GM18951 (cell line): ENCODE data around the gene WFS1.

Experiments
- POLR2A ChIP-seq: IDR thresholded peaks from 4 replicates; pipeline ENCODE4 v1.6.1; 2011; ENCODE audit warnings: mild to moderate bottlenecking; ENCODE audit not compliant: insufficient read length, insufficient read depth; ENCODE audit errors: extremely low read depth
- in situ Hi-C: fragments of 300-500 bp; cut with MboI; formaldehyde crosslinking; loops from one replicate; pipeline ENCODE4 v1.12.0; 2022; ENCODE audit warnings: low sequenced_read_pairs, mixed read lengths, inconsistent platforms; ENCODE audit not compliant: unreplicated experiment

Gene WFS1

DNA sequence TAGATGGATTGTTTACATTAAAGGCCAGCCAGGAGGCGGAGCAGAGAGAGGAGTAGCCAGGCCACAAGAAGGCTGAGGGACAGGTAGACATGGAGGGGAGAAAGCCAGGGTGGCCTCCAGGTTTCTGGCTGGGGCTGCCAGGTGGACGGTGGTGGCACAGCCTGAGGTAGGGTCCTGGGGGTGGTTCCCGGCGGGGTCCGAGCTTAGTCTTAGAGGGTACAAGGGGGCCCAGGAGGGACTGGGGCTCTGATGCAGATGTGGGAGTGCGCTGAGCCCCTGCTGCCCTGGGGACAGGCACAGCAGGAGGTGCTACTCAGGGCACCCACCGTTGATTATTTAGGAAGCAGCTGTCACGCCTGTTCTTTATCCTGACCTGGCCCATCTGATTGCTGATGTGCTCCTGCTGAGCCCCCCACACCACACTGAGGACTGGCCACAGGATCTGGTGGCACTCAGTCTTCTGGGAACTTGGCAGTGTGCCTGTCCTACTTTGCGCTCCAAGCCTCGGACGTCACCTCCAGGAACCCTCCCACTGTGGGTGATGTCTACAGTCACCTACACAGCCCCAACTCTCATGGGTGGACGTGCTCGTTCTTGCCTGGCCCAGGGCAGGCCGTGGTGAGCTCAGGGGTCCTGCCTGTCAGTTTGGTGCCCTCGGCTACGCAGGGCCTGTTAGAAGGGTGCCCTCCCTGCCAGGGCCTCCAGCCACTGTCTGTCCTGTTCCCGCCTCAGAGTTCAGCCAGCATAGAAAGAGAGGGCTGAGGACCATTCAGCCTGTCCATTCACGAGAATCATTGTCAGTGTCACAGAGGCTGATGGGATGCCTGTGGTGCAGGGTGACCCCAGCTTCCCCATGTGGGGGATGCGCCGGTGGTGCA is 12.0 kb downstream of the WFS1 start:
- no peak for TF ChIP-seq POLR2A
- in situ Hi-C loops: no loop called here

DNA sequence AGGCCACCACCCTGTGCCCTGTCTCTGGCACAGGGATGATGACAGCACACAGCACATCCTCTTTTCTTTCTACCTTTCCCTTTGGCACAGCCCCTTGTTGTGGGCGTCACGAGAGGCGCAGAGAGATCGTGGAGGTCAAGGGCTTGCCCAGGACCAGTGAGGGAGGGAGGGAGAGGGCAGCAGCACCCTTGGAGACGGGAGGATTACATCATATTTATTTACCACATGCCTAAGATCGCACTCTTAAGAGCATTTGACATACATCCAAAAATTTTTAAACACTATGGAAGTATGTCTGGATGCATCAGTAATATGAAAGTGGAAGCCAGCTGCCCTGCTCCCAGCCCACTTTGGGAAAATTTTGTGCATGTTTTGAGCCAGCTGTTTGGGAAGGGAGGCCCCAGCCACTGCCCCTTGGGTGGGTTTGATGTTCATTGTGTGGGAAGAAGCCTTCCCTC is 12.7 kb downstream of the WFS1 start:
- in situ Hi-C loops: no loop called here
- TF ChIP-seq POLR2A: no peak

DNA sequence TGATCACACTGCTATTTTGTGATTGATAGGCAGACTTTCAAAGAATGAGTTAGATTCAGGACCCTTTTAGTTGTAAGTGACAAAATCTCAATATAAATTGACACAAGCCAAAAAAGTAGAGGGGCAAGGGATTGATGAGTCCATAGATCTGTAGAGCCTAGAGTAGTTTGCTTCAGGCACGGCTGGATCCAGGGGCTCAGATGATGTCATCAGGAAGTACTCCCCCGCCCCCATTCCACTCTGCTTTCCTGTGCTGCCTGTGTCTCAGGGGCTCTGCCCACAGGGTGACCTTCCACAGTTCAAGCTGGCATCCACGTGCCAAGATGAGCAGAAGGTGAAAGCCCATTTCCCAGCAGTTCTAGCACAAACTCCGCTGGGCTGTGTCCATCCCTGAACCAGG is 13.6 kb downstream of the WFS1 start:
- no peak for TF ChIP-seq POLR2A
- in situ Hi-C loops: no loop called here

DNA sequence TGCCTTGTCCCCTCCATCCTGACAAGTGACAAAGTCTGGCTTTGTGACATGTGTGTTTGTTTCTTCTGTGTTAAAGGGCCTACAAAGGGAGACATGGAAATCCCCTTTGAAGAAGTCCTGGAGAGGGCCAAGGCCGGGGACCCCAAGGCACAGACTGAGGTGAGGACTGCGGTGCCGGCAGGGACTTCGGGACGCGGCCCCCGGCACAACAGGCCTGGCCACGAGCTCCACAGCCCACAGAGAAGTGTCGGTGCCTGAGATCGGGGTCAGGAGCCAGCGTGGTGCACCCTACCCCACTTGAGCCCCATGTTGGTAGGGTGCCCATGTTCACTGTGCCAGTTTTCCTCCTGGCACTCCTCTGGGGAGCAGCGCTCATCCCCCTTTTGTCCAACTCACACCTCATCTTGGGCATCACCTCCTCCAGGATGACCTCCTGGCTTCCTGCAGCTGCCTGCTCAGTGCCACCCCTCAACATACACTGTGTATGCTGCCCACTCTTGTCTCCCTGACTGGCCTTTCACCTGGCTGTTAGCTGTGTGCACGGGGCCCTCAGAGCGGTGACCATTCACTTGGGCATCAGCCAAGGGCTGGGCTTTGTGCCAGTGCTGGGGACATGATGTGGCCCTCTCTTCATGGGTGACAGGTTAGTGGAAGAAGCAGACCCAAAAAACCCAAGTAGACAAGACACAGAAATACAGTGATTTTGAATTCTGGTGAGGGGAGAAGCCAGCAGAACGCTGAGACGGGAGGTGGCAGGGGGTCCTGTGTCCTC is 17.6 kb downstream of the WFS1 start:
- TF ChIP-seq POLR2A: no peak
- in situ Hi-C loops: no loop called here

DNA sequence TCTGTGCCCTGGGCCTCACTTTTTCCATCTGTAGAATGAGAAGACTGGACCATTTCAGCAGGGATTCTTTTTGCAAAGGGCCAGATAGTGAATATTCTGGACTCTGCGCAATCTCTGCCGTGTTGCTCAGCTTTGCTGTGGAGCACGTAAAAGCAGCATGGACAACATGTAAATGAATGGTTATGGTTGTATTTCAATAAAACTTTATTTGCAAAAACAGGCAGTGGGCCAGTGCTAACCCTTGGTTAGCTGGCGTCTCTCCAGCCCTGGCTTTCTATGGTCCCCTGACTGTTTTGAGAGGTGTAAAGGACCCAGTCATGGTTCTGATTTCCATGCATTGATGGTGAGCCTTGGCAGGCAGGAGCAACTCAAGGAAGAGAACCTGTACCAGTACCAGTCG is 18.7 kb downstream of the WFS1 start:
- in situ Hi-C loops: no loop called here
- TF ChIP-seq POLR2A: no peak

DNA sequence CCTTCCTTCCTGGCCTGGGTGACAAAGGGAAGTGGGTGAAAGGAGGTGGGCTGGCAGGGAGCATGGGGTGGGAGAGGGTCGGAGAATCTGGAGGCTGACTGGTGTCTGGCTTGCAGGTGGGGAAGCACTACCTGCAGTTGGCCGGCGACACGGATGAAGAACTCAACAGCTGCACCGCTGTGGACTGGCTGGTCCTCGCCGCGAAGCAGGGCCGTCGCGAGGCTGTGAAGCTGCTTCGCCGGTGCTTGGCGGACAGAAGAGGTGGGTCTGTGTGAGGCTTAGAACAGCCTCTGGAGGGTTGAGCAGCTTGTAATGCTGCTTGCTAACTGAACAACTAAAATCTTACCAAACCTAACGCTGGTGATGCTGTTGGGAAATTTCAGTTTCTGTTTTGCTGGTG is 19.2 kb downstream of the WFS1 start:
- in situ Hi-C loops: no loop called here
- no peak for TF ChIP-seq POLR2A

DNA sequence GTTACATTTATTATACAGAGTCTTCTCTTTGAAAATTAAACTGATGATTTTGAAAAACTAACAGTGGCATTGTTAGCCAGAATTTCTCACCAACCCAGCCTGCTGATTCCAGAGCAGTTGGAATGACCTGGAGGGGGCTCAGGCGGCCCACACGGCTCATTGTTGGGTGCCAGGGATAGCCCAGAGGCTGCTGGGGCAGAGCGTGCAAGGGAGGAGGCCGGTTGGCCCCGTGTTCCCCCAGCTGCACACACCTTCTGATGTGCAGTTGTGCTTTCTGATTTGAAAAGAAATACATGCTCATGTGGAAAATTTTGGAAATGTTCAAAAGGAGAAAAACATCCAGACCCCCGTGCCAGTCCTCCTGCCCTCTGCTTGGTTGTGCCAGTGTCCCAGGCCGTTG is 20.6 kb downstream of the WFS1 start:
- TF ChIP-seq POLR2A: no peak

DNA sequence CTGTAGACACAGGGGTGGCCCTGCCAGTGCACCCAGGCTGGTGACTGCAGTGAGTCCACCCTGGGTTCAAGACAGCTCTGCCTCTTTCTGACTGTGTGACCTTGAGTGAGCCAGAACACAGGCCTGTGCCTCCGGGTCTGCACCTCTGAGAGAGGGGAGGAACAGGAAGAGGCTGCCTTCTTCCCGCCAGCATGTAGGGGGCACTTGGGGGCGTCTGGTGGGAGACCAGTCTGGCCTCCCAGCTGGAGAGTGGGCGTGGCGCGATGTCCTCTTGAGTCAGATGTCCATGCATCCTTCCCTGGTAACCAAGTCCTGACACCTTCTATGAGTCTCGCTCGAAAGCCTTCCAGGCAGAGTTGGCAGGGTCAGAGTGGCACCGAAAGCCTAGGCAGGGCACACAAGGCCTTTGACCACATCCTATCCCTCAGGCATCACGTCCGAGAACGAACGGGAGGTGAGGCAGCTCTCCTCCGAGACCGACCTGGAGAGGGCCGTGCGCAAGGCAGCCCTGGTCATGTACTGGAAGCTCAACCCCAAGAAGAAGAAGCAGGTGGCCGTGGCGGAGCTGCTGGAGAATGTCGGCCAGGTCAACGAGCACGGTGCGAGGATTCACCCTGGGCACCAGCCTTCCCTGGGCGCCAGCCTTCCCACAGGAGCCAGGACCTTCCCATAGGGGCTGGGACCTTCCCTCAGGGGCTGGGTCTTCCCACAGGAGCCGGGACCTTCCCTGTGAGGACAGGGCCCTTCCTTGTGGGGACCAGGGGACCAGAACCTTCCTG is 21.3 kb downstream of the WFS1 start:
- no peak for TF ChIP-seq POLR2A
- in situ Hi-C loops: no loop called here

More for the DNA sequence above, 20.6 kb downstream of the WFS1 start:
- in situ Hi-C loops: no loop called here

DNA sequence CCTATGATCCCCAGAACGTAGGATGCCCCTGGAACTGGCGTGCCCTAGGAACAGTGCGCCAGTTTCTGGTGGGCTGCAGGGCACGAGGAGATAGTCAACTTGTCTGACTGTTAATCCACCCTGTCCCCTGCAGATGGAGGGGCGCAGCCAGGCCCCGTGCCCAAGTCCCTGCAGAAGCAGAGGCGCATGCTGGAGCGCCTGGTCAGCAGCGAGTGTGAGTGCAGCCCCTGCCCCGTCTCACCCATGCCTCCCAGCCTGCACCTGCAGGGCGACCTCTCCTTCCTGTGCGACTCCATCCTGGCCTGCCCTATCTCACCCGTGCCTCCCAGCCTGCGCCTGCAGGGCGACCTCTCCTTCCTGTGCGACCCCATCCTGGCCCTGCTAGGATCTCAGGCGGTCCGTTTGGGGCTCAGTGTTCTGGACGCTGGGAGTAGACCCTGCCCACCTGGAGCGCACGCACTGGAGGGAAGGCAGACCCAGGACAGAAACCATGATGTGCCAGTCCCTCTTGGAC is 22.2 kb downstream of the WFS1 start:
- in situ Hi-C loops: no loop called here
- TF ChIP-seq POLR2A: no peak

DNA sequence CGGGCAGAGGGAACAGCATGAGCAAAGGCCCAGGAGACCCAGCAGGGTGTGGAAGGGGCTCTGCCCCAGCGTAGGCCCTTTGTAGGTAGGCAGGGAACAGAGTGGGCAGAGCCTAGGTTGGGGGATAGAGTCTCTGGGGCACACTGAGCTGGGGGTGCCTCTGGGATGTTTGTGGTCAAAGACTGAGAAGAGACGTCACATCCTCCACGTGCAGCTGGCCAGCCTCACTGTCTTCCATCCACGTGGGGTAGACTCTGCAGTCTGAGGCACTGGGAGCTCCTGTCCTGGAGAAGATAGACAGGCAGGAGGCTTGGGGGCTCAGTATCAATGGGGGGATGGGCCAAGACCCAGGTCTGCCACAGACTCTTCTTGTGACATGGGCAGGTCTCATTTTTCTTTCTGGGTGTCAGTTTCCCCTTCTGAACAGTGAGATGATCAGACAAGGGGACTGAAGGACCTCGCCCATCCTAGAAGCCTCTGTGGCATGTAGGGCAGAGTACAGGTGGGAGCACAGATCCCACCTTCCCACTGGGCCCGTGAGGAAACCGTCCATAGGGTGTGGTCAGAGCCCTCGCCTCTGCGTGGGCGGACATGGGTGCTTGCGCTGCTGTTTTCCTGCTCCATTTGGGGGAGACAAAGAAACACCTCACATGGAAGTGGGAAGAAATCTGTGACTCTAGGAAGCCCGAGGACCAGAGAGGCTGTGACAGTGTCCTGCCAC is 22.9 kb downstream of the WFS1 start:
- in situ Hi-C loops: no loop called here

DNA sequence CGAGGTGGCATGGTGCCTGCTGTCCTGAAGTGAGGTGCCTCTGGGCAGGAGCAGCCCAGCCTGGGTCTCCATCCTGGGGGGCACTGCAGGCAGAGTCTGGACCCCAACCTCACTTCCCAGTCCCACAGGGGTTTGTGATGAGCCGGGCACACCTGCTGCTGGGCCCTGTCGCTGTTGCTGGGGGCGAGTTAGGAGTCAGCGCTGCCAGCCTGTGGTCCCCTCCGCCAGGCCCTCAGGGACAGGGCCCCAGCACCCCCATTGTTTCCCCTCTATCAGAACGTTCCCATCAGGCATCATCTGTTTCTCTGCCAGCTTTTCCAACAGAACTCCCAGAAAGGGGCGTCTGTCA is 23.4 kb downstream of the WFS1 start:
- no peak for TF ChIP-seq POLR2A
- in situ Hi-C loops: no loop called here

More for the DNA sequence above, 22.9 kb downstream of the WFS1 start:
- no peak for TF ChIP-seq POLR2A

DNA sequence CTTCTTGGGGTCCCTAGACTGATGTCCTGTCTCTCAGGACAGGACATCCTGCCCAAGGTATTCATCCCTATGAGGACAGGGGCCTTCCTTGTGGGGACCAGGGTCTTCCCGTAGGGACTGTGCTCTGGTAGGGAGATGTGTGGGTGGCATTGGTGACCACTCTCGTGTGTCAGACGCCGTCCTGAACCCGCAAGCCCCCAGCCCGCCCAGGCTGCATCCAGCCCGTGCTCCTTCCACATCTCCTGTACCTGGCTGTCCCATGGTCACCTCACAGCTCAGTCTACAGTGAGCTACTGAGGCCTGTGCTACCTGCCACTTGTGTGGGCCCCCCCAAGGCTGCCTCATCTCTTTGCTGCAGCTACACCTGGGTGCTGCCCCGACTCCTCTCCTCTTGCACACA is 24.0 kb downstream of the WFS1 start:
- in situ Hi-C loops: no loop called here
- no peak for TF ChIP-seq POLR2A
